ENCODE data around the gene ZSCAN22.

The ZSCAN22 gene

GRCh38 chr19:58385891-58386575 lies 59.2 kb downstream of the ZSCAN22 start:
- no peak for TF ChIP-seq CTCF (IDR thresholded peaks at IDR 0.05; ENCODE audit: borderline replicate concordance, insufficient read depth, low read depth, low read length)
- peak overlapping the region; percentile 65 for H3K4me3 ChIP-seq (ENCODE audit: low read depth, low read length)

GRCh38 chr19:58386576-58387337 lies 60.0 kb downstream of the ZSCAN22 start, which contains the start of gene RPS5:
Gene RPS5 (plus strand): TSS chr19:58387269. CDS start chr19:58388138, 869 bp downstream.
- H3K4me3 ChIP-seq (ENCODE audit: low read depth, low read length), result peak within 1 kb of the TSS; percentile 65
- no peak for TF ChIP-seq CTCF (IDR thresholded peaks at IDR 0.05; ENCODE audit: borderline replicate concordance, insufficient read depth, low read depth, low read length)

- no peak for TF ChIP-seq CTCF (IDR thresholded peaks at IDR 0.05; ENCODE audit: borderline replicate concordance, insufficient read depth, low read depth, low read length)
- peak overlapping the region; percentile 65 for H3K4me3 ChIP-seq (ENCODE audit: low read depth, low read length)
Observed at GRCh38 chr19:58387338-58388174, 60.8 kb downstream of the ZSCAN22 start.

GRCh38 chr19:58388175-58388526 lies 61.4 kb downstream of the ZSCAN22 start:
- H3K4me3 ChIP-seq (ENCODE audit: low read depth, low read length), result peak overlapping the region; percentile 65
- TF ChIP-seq CTCF (IDR thresholded peaks at IDR 0.05; ENCODE audit: borderline replicate concordance, insufficient read depth, low read depth, low read length), result no peak
